ENCODE results near the gene RIOX2.

The RIOX2 gene

GRCh38 chr3:97990624-97991292, 18.5 kb upstream of the RIOX2 start:
- no peak for DNase-seq (ENCODE audit: low read depth)

GRCh38 chr3:97988784-97989568, 16.7 kb upstream of the RIOX2 start:
- DNase-seq (ENCODE audit: low read depth), result no peak

DNA sequence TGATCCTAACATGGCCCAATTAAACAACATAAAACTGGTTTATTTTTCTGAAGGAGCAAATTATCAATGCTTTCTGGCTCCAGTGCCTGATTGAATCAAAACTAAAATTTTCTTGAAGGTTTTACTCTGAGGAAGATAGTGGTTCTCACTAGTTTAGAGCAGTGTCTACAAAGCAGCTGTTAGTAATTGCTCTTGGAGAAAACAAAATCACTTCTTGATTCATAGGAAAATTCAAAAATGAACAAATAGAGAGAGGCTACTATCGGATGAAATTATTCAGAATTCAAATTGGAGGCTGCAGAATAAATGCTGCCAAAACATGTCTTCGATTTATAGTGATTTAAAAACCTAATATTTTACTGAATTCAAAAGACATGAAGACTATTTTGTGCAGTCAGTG, 15.1 kb upstream of the RIOX2 start:
- DNase-seq (ENCODE audit: low read depth), result no peak

DNA sequence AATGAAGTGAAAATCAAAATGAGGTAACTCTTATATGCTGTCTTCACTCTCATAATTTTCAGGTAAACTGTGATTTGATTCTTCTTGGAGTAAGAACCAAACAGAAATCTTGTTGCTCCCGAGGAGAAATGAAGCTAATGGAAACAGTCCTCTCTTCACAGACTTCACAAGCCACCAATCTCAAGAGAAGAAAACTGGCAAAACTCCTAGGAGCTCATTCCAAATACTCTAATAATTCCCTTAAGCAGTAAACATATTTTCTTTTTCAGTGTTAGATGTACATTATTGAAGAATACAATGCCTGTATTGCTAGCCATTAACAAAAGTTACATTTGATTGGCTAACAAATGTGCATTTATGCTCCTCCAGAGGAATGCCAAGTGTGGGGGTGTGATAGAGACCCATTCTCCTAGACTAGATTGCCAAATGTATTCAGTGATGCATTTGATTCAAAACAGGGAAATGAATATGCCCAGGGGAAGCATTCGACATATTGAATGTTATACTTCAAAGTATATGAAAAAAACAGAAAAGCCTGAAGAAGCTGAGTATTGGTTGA, 11.8 kb upstream of the RIOX2 start:
- no peak for DNase-seq (ENCODE audit: low read depth)

- no peak for DNase-seq (ENCODE audit: low read depth)
These were observed 9.7 kb upstream of the RIOX2 start for GRCh38 chr3:97981886-97982285.

DNA sequence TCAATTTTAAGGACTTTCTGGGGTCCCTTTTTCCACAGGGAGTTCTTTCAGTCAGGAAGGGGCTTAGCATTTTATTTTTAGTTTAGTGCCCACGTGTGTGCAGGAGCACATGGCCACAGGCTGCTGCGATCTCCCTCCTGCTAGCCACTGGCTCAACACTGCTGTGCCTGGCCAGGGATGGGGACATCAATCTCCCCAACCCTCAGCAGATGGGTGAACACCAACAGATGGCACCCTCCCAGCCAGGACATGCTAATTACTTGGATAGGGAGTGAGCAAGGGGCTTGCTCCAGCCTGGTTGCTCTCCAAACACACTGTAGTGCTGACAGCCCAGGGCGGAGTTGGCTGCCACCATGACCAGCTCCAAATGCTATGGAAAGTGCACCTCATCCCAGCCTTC, 7.4 kb upstream of the RIOX2 start:
- DNase-seq (ENCODE audit: low read depth), result no peak

DNA sequence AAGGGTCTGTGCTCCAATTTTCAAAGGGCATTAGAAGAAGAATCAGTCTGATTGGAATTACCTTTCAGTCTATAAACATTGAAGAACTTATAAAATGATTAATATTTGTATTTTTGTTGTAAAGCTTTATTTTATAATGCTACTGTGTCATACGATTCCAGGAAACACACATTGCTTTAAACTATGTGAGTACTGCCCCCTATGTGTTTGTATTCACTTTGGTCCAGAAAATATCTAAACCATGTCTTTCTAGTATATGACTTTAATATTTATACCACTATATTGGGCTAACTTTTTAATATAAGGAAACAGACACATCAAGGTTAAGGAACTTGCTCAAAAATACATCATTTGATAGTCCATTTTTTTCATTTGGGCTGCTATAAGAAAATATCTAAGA, 3.2 kb upstream of the RIOX2 start:
- no peak for DNase-seq (ENCODE audit: low read depth)

GRCh38 chr3:97974996-97975395, 2.8 kb upstream of the RIOX2 start:
- no peak for DNase-seq (ENCODE audit: low read depth)

- no peak for DNase-seq (ENCODE audit: low read depth)
These were observed 745 bp upstream of the RIOX2 start for GRCh38 chr3:97972976-97973375.

GRCh38 chr3:97970956-97971620, 1.1 kb downstream of the RIOX2 start:
- no peak for DNase-seq (ENCODE audit: low read depth)

DNA sequence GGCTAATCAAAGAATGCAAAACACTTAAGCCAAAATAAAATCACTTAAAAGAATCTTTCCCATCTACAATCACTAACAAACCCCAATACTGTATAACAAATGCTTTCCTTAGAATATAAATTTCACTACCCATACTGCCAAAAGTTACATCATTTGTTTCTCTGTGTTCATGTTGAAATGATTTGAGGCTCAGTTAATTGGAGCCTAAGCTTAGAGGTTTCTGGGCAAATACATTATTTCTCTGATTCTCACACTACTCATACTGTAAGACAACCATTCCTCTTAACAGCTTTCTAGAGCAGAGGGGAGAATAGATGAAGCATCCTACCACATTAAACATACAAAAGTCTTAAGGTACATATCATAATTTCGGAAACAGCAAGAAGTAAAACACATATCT, 2.1 kb downstream of the RIOX2 start:
- DNase-seq (ENCODE audit: low read depth), result no peak

GRCh38 chr3:97969541-97969940, 2.7 kb downstream of the RIOX2 start:
- no peak for DNase-seq (ENCODE audit: low read depth)

- no peak for DNase-seq (ENCODE audit: low read depth)
These were observed 3.9 kb downstream of the RIOX2 start for GRCh38 chr3:97968376-97968775.

- DNase-seq (ENCODE audit: low read depth), result no peak
These were observed 4.3 kb downstream of the RIOX2 start for GRCh38 chr3:97967966-97968365.

DNA sequence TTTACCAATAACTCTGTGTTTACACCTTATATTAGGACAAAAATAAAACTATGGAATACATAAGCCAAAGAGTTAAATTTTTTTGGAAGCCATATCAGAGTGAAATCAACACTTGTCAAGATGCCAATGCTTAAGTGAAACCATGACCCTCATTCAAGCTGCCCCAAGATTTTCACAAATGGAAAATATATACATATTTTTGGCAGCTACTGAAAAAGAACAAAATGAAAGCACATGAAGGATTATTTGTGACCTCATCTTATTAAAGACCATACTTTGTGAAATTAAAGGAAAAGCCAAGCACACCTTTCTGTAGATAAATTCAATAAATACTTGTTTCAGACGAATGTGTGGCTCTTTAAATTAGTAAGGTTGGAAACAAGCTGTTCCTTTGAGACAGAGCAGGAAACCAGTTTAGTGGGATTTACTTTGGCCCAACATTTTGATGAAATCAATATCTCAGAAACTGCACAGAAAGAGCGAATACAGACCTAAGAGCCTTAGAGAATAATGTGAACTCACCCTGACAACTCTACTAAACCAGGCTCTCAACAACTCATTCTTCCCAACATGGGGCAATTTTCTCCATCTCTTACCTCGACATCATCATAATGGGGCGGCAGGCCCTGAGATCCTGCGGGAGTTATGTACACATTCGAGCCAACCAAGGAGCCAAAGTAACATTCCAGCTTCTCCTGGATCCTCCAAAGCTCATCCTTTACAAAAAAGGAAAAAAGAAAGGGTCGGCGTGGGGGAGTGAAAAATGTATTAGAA, 11.1 kb downstream of the RIOX2 start:
- no peak for DNase-seq (ENCODE audit: low read depth)

DNA sequence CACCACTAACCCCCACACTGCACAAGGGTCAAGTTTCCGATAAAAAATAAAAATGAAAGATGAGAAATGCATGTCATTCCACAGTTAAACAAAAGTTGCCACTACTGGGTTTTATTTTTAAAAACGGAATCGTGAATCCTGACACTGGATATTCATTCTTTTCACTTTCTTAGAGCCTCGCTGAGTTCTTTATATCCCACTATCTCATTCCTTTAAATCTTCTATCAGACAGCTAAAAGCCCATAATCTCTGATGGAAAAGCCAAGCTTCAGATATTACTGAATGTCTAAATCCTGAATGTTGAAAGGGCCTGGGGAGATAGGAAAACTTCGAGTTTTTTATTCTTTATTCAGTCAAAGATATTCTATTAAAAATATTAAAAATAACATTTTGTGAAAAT, 11.7 kb downstream of the RIOX2 start:
- no peak for DNase-seq (ENCODE audit: low read depth)

- no peak for DNase-seq (ENCODE audit: low read depth)
These were observed 12.4 kb downstream of the RIOX2 start for GRCh38 chr3:97959872-97960271.

- DNase-seq (ENCODE audit: low read depth), result no peak
These were observed 13.4 kb downstream of the RIOX2 start for GRCh38 chr3:97958796-97959195.

DNA sequence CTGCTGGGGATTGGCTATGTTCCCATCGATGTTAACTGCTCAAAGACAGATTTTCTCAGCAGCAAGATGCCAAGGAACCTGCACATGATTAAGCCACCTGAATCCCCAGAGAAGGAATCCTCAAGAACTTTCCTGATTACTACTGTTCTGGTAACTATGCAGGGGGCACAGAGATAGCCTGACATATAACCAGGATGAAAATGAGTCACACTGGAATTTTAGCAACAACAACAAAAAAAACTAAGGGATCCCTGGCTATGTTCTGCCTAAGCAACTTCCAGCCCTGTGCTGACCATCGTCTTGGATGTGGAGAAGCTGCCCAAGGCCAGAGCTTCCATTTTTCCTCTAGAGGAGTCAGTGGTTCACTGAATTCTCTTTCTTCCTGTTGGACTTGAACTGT, 13.8 kb downstream of the RIOX2 start:
- DNase-seq (ENCODE audit: low read depth), result no peak

GRCh38 chr3:97957617-97958311, 14.5 kb downstream of the RIOX2 start:
- no peak for DNase-seq (ENCODE audit: low read depth)

DNA sequence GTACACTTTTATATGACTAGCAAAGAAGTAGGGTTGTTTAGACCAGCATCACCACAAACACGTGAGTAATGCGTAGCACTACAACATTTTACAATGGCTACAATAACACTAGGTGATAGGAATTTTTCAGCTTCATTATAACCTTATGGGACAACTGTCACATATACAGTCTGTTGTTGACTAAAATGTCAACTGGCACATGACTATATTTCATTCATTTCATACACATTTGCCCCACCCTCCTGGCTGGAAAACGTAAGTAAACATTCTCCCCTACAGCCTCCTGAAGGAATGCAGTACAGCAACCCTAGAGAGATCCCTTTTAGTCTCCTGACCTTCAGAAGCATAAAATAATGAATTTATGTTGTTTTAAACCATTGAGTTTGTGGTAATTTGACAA, 16.2 kb downstream of the RIOX2 start:
- no peak for DNase-seq (ENCODE audit: low read depth)

All from stromal cell of bone marrow (primary cell).